Dedifferentiated amniotic fluid mesenchymal stem cell (primary cell): ENCODE data around the gene FZD7.

Source experiments
- DNase-seq: peaks from one replicate; pipeline ENCODE4 v3.0.0-alpha.2; 2016; ENCODE audit errors: extremely low spot score

The FZD7 gene

DNA sequence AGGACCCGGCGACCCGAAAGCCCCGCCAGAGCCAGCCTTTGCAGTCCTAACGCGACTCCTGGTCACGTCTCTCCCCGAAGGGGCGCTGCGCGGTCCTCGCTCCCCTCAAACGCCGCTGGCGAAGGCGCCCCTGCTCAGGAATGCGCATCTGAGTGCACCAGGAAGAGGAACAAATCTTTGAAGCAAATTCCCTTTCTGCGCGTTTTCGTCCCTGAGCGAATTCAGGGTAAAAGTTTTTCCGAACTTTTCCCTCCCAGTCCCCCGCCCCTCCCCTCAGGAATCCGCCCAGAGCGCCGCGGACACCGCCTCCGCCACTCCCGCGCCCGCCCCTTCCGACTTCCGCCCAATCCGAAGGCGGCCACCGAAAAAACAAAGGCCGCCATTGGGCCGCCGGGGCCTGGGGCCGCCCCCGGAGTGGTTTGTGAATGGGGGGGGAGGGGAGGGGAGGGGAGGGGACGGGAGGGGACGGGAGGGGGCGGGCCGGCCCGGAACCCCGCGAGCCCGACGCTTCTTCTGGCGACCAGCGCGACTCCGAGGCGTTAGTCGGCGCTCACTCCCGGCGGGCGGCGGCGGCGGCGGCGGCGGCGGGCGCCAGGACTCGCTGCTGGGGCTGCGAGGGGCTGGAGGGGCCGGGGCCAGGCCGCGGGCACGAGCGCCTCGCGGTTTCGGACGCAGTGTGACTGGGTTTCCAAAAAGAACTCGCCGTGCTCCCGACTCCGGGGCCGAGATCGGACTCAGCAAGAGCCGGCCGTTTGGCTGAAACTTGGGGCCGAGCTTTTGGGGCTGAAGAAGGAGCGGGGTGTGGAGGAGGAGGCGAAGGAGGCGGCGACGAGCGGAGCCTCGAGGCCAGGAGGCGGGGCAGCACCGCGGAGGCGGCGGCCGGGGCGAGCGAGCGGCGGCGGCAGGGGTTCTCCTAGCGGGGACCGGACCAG, at the start of gene FZD7:
Gene FZD7 (plus strand): TSS at position 539 of the 932 bp plus-strand sequence. CDS start 793 bp downstream, outside the sequence.
- peak; percentile 93 for DNase-seq

- no peak for DNase-seq
Measured at GRCh38 chr2:201984333-201984732, 49.3 kb upstream of the FZD7 start.

GRCh38 chr2:201984800-201985525, 48.7 kb upstream of the FZD7 start:
- DNase-seq = no peak

DNA sequence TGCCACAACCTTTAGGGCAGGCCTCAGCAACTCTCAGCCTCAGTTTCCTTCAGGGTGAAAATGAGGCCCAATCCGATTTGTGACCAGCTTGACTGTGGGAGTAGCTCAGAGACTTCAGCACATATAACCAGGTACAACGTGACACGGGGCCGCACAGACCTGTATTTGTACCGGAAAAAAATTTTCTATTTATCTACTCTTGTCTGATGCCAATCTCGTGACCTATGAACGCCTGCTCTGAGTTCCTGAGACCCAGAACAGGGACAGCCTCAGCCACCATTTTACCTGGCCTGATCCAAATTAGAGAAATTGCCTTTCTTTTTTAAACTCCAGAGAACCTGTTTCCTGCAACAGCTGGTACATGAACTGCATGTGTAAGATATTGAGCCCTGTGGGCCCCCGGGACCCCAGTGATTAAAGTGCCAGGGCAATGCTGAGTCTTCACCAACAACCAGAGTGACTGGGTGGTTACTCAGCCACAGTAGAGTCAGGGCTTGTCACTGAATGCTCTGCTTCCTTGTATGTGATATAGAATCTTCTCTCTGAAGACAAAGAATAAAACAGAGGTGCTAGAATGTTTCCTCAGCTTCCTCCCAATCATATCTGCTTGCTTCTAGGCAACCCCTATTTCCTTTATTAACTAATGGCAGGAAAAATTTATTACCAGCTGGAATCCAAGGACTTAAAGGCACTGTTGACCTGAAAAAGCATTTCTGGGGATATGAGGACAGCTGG, 47.8 kb upstream of the FZD7 start:
- no peak for DNase-seq

DNA sequence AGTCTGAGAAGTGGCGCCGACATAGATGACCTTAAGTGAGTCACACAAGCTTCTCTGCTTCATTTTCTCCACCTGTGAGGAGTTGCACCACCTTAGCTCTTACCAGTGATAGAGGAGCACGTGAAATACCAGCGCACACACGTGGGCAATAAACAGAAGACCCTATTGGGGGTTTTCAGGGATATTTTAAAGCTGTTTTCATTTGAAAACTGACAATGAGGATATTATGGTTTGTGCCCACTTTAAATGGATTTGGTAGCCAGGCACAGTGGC, 47.3 kb upstream of the FZD7 start:
- DNase-seq = no peak

DNA sequence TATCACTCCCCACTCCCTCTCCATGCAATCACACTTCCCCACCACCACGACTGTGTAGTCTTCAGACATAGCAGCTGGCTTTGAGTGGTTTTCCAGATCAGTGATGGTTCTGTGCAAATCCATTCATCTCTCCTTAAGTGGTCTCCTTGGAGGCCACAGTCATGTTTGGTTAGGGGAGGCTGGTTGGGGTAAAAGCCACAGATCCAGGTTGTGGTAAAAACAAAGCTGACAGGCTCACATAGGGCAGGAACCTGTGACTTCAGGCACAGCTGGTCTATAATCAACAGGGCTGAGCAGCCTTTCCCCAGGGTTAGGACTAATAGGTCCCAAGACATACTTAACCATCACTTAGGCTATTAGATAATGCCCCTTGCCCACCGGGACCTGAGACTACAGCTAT, 46.2 kb upstream of the FZD7 start:
- no peak for DNase-seq

DNA sequence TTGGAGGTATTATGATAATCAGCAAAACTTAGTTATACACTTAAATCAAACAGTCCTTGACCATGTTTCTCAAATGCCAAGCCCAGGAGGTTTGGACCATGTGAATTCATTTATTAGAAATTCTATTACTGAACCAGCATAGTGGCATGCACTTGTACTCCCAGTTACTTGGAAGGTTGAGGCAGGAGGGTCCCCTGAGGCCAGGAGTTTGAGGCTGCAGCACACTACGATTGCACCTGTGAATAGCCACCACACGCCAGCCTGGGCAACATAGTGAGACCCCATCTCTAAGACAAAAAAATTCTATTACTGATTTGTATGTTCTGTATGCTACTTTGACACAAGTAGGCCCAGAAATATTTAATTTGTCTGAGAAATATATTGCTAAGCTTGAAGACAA, 43.6 kb upstream of the FZD7 start:
- DNase-seq = no peak

GRCh38 chr2:201992960-201993359, 40.7 kb upstream of the FZD7 start:
- no peak for DNase-seq

GRCh38 chr2:201994973-201995638, 38.5 kb upstream of the FZD7 start:
- DNase-seq = no peak

- no peak for DNase-seq
Measured at GRCh38 chr2:201996006-201996405, 37.6 kb upstream of the FZD7 start.

- no peak for DNase-seq
Measured at GRCh38 chr2:201996679-201997314, 36.9 kb upstream of the FZD7 start.

DNA sequence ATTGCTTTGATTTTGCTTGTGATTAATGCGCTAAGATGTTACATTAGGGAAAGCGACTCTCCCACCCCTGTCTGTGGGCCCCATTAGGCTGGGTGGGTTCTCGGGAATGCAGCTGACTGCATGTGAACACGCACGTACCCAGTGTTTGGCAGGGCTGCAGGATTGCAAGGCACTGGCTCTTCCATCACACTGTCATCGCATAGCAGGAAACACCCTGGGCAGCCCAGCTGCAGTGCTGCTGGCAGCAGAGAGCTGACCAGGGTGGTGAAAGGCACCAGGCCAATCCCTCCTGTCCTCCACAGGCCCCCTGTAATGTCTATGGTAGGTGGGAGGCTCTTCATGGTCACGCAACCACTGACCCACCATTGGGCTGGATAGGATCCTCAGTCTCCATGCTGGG, 34.4 kb upstream of the FZD7 start:
- no peak for DNase-seq

DNA sequence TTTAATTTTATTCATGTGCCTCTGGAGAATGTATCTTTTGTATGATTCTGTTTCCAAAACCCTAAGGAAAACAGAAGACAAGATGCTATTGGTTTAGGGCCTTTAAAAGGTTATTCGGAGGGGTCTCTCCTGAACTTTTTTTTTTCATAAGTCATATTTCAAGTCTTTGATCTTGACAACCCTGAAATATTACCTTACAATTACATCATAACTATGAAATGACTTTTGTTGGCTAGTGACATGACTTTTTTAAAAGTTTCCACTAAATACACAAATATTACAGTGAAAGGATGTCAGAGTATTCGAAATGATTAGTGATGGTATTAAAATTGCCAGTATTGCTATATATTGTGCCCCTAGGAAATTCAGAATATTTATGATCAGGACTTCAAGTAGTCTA, 31.8 kb upstream of the FZD7 start:
- DNase-seq = no peak

DNA sequence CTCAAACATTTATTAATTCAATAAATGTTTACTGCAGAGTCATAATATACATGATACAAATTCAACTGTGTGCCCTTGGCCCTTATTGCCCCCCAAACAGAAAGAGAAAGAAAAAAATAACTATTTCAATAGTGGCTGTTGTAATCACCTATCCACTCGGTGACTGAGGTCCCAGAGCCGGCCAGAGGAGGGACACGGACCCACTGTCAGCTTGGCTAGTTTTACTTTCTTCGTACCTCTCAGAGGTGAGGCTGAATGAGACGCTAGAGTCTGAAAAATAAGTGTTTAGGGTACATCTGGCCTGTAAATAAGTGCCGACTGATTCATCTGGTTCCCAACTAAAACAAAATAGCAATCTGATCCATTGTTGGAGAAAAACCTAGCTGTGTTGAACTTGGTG, 31.3 kb upstream of the FZD7 start:
- no peak for DNase-seq

- no peak for DNase-seq
Measured at GRCh38 chr2:202005272-202005887, 28.3 kb upstream of the FZD7 start.

- no peak for DNase-seq
Measured at GRCh38 chr2:202006301-202006700, 27.4 kb upstream of the FZD7 start.

DNA sequence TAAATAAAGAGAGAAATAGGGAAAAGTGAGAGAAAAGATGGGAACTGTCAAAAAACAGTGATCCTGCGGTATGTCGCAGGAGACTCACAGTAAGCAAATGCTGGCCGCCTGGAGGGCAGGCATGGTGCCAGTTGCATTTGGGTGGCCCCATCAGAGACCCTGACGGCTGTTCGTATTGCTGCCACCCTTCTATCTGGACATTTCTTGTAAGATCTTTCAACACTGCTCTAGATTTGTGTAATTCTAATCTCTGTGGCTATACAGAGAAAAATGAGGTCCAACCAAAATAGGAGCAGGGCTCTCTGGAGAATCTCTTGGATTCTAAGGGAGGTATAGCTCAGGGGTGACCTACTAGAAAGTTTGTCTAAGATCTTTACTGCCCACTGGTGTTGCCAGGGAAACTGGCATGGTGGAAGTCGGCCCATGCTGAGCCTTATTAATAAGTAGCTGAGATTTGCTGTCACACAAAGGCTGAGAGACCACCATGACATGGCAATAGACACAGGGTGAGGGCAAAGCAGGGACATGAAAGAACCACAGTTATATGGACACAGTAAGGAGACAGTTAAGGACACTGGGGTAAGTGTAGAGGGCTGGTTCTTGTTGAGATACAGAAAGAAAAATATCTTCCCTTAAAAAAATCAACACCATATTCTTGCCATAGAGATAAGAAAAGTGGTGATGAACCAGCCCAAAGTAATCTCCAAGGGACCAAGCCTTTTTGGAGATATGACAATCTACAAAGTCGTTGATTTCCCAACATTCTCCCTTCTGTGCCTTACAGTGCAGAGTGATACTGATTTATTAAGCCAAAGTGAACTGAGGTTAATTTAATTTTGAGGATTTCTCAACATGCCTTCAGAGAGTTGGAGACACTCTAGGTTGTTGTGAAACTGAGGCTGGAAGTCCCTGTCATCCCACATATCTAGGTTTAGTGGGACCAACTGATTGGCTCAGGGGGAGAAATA, 26.4 kb upstream of the FZD7 start:
- no peak for DNase-seq

- DNase-seq = no peak
Measured at GRCh38 chr2:202007983-202008354, 25.7 kb upstream of the FZD7 start.

- no peak for DNase-seq
Measured at GRCh38 chr2:202009019-202009481, 24.6 kb upstream of the FZD7 start.

DNA sequence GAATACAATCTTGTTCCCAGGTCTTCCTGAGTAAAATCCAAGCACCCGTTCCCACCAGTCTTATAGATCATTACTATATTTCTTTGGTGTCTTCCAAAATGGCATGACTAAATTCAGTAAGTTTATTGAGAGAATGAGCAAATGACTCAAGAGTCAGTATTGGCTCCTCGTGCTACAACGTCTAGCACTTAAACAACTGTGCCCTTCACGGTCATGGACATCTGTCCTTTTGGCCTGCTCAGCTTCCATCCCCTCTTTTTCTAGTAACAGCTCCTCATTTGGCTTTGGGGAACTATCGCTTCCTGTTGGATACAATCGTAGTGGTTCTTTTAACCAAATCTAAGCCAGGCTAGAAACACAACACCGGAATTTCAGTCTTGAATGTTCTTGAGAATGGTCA, 24.1 kb upstream of the FZD7 start:
- DNase-seq = no peak
